HG02852 (cell line): Measurements from ENCODE around the gene HMGN4.
"Not testable (repeated sequence)": the region's sequence is repeated elsewhere in the genome, so short reads cannot be mapped to it uniquely, and the experiment has no call there.

Experiments used
- ATAC-seq: cut with Tn5 transposase; IDR thresholded peaks from one replicate; pipeline ENCODE4 v1.9.1; 2021; ENCODE audit warnings: mild to moderate bottlenecking, moderate library complexity; ENCODE audit not compliant: unreplicated experiment

HMGN4 gene

GRCh38 chr6:26547363-26547762 is 9.2 kb downstream of the HMGN4 start:
- ATAC-seq = not testable (repeated sequence)

- peak; percentile 32 for ATAC-seq
Observed at GRCh38 chr6:26550250-26550993, 12.3 kb downstream of the HMGN4 start.

GRCh38 chr6:26552205-26552604 is 14.0 kb downstream of the HMGN4 start:
- ATAC-seq = no peak

GRCh38 chr6:26552640-26553188 is 14.5 kb downstream of the HMGN4 start:
- ATAC-seq = no peak

- ATAC-seq = no peak
Observed at GRCh38 chr6:26553264-26553634, 15.1 kb downstream of the HMGN4 start.

- ATAC-seq = peak; percentile 45
Observed at GRCh38 chr6:26553635-26554446, 15.7 kb downstream of the HMGN4 start.

GRCh38 chr6:26554447-26554696 is 16.2 kb downstream of the HMGN4 start:
- ATAC-seq = no peak

- ATAC-seq = no peak
Observed at GRCh38 chr6:26554697-26555504, 16.7 kb downstream of the HMGN4 start.

GRCh38 chr6:26555505-26556262 is 17.5 kb downstream of the HMGN4 start:
- no peak for ATAC-seq

GRCh38 chr6:26556263-26557070 is 18.3 kb downstream of the HMGN4 start:
- ATAC-seq = no peak

- no peak for ATAC-seq
Observed at GRCh38 chr6:26561533-26562466, 23.6 kb downstream of the HMGN4 start.

GRCh38 chr6:26563488-26563887 is 25.3 kb downstream of the HMGN4 start:
- no peak for ATAC-seq

GRCh38 chr6:26568601-26569432 is 30.7 kb downstream of the HMGN4 start:
- ATAC-seq = peak; percentile 72

- no peak for ATAC-seq
Observed at GRCh38 chr6:26569433-26569764, 31.2 kb downstream of the HMGN4 start.

- no peak for ATAC-seq
Observed at GRCh38 chr6:26570027-26570809, 32.1 kb downstream of the HMGN4 start.

- ATAC-seq = no peak
Observed at GRCh38 chr6:26571592-26572296, 33.6 kb downstream of the HMGN4 start.

GRCh38 chr6:26575494-26575939 is 37.4 kb downstream of the HMGN4 start:
- no peak for ATAC-seq
